RWPE1 (cell line): Measurements from ENCODE around the gene PDE4A.
A peak's percentile ranks its signal among the peaks of the same experiment; 100 is the strongest.

Experiments used
- CTCF ChIA-PET: fragments of 350-600 bp; sonication (Branson Sonifier 250); formaldehyde crosslinking; extraction: SDS; loops from one replicate; lab custom pipeline; 2021; lab: Yijun Ruan, JAX
- POLR2A ChIA-PET: fragments of 400-600 bp; formaldehyde crosslinking; extraction: SDS; loops from one replicate; lab custom pipeline; 2020; ENCODE audit warnings: antibody characterized with exemption; ENCODE audit not compliant: low non-redundant PET; lab: Yijun Ruan, JAX
- DNase-seq: peaks from one replicate; pipeline ENCODE4 v3.0.0; 2012; ENCODE audit warnings: low spot score
- H3K27ac ChIP-seq: fragments of 450-650 bp; 2 replicates; pipeline ENCODE4 v1.5.1; 2017
- CTCF ChIP-seq: fragments of 450-650 bp; conservative IDR thresholded peaks from 2 replicates; pipeline ENCODE4 v1.5.1; 2017; ENCODE audit warnings: low read depth, mild to moderate bottlenecking

The PDE4A gene

GRCh38 chr19:10430505-10431253, 10.3 kb downstream of the PDE4A start:
- no peak for TF ChIP-seq CTCF
- no peak overlapping the region for H3K27ac ChIP-seq
- DNase-seq: no peak
- CTCF ChIA-PET: interaction anchor here (0.6 kb wide), 1 partner anchor 180 kb away, joined by 5 read pairs; no protein-coding TSS in a partner anchor
- POLR2A ChIA-PET: no interaction called here

- no peak overlapping the region for H3K27ac ChIP-seq
- no peak for TF ChIP-seq CTCF
- CTCF ChIA-PET: no interaction called here
- POLR2A ChIA-PET: no interaction called here
- DNase-seq: no peak
Observed at GRCh38 chr19:10431254-10431942, 11.1 kb downstream of the PDE4A start.

GRCh38 chr19:10431943-10432735, 11.8 kb downstream of the PDE4A start:
- DNase-seq: no peak
- no peak for TF ChIP-seq CTCF
- no peak overlapping the region for H3K27ac ChIP-seq
- POLR2A ChIA-PET: no interaction called here
- CTCF ChIA-PET: no interaction called here

GRCh38 chr19:10432736-10433130, 12.4 kb downstream of the PDE4A start:
- no peak for DNase-seq
- 0 out of 2 replicates have a peak overlapping the region, but pooled peaks have one; percentile 25 for H3K27ac ChIP-seq
- ChIA-PET CTCF (no interaction called here), POLR2A (no interaction called here)
- TF ChIP-seq CTCF: no peak

GRCh38 chr19:10433131-10433536, 12.8 kb downstream of the PDE4A start:
- DNase-seq: no peak
- H3K27ac ChIP-seq: peak overlapping the region; percentile 25; the same call in 1 of the 2 replicates
- ChIA-PET POLR2A (no interaction called here), CTCF (no interaction called here)
- TF ChIP-seq CTCF: no peak

- H3K27ac ChIP-seq: no peak overlapping the region
- ChIA-PET CTCF (interaction anchor here (1.1 kb wide), 1 partner anchor 44 kb away, joined by 4 read pairs; no protein-coding TSS in a partner anchor), POLR2A (no interaction called here)
- DNase-seq: no peak
- no peak for TF ChIP-seq CTCF
Observed at GRCh38 chr19:10439588-10439987, 19.2 kb downstream of the PDE4A start.
